NCI-H1930 (cell line): Measurements from ENCODE around the gene KLF11.
"Not testable (repeated sequence)": the region's sequence is repeated elsewhere in the genome, so short reads cannot be mapped to it uniquely, and the experiment has no call there.

Experiments used
- DNase-seq, 2 experiments: peaks; one replicate each; lab custom pipeline; 2025; lab: John Stamatoyannopoulos, UW

Gene KLF11

GRCh38 chr2:10084223-10084865 lies 41.0 kb downstream of the KLF11 start:
- no peak for DNase-seq

DNA sequence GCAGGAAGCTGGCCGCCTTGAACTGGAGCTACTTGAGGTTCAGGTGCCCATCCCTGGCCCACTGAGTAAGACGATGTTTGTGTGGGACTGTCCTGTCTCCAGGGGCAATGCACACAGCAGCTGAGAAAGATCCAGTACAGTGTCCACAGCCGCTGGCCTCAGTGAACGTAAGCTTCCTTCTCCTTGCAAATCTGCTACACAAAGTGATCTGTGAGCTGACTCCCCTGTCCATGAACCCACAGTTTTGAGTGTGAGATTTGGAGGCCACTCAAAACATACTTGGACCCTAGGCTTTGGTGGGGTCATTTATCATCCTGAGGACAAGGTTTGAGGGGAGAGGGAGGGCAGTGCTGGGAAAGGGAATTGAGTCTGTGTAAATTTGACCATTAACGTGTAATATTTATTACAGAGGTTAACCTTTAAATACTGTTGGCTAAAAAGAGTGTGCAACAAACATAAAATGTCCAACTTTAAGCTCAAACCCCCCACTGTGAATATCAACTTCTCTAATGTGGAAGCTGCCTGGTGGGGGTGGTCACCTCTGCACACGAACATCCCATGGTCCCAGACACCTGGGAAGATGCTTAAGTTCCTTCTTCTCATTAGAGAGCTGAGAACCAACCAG lies 41.8 kb downstream of the KLF11 start:
- DNase-seq, result no peak

GRCh38 chr2:10085668-10086059 lies 42.3 kb downstream of the KLF11 start:
- DNase-seq, result no peak

GRCh38 chr2:10086950-10087349 lies 43.6 kb downstream of the KLF11 start:
- no peak for DNase-seq

GRCh38 chr2:10087360-10087759 lies 44.0 kb downstream of the KLF11 start:
- DNase-seq, result no peak

DNA sequence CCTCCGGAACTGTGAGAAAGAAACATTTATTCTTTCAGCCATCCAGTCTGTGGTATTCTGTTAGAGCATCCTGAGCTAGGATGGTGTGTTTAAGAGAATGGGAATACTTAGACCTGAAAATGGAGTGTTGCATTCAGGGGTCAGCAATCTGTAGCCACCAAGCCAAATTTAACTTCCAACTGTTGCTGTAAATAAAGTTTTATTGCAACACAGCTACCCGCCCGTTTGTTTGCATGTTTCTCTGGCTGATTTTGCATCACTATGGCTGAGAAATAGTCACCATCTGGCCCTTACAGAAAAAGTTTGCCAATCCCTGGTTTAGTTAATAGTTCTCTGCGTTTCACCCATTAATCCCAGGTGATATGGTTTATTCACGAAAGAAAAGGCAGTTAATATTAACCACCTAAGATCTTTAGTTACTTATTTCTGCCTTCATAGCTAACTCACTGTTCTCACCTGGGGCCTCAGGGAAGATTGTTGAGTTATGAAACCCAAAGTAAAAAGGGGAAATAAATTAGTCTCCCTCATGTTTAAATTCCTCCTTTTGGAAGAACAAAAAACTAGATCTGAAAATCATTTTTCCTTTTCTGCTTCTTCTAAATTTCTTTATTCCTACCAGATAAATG lies 46.3 kb downstream of the KLF11 start:
- DNase-seq, result no peak

DNA sequence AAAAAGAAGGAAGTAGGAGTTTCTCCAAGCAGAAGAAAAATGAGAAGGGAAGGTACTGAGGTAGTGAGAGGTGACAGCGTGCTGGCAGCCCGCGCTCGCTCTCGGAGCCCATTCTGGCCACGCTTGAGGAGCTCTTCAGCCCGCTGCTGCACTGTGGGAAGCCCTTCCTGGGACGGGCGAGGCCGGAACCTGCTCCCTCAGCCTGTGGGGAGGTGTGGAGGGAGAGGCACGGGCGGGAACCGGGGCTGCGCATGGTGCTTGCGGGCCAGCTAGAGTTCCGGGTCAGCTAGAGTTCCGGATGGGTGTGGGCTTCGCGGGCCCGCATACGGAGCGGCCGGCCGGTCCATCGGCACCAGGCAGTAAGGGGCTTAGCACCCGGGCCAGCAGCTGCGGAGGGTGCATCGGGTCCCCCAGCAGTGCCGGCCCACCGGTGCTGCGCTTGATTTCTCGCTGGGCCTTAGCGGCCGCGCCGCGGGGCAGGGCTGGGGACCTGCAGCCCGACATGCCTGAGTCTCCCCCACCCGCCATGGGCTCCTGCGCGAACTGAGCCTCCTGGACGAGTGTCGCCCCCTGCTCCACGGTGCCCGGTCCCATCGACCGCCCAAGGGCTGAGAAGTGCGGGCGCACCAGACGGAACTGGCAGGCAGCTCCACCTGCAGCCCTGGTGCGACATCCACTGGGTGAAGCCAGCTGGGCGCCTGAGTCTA lies 48.0 kb downstream of the KLF11 start:
- no peak for DNase-seq

DNA sequence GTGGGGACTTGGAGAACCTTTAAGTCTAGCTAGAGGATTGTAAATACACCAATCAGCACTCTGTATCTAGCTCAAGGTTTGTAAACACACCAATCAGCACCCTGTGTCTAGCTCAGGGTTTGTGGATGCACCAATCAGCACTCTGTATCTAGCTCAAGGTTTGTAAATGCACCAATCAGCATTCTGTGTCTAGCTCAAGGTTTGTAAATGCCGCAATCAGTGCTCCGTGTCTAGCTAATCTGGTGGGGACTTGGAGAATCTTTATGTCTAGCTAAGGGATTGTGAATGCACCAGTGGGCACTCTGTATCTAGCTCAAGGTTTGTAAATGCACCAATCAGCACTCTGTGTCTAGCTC lies 48.5 kb downstream of the KLF11 start:
- not testable (repeated sequence) for DNase-seq

DNA sequence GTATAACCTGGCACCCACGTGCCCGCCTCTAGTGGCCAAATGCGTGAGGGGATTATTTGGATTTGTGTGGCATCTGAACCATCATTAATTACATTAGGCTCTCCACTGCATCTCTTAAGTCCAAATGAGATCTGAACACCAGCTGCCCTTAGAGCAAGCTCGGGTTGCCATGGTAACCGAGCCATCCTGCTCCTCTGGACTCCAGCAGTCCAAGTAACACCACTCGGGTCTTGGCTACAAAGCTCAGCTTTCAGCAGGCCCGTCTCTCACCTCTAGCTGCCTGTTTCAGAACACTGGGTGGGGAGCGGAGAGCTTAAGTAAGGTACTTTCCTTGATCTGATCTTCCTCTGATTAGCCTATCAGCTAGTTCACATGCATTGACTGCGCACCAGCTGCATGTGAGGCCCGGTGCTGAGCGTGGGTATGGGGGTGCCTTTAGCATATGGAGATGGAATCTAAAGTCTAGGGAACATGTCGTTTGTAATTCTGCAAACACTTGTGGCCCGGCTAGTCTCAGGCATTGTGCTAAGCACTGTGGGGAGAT lies 51.0 kb downstream of the KLF11 start:
- DNase-seq, result no peak

- no peak for DNase-seq
These were observed 51.8 kb downstream of the KLF11 start for GRCh38 chr2:10095175-10095574.

GRCh38 chr2:10096641-10097040 lies 53.3 kb downstream of the KLF11 start:
- DNase-seq, result no peak

GRCh38 chr2:10097352-10098148 lies 54.2 kb downstream of the KLF11 start:
- peak in 1 of 2 experiments; percentile 64 for DNase-seq

DNA sequence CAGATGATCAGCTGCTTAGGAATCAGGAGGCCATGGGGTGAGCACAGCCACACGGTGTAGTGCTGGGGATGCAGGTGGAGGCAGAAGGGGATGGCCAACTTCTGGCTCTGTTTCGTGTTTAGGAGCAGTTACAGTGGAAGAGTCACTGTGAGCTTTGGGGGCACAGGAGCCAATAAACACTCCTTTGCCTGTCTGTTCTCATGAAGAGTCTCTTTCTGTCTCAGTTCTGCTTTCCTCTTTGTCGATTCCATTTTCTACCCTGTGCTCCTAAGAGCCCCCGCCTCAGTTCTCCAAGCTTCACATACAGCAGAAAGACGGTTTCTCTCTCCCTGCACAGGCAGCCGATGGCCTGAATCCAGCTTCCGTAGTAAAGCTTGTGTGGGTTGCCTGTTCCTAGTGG lies 58.1 kb downstream of the KLF11 start:
- DNase-seq, result no peak

DNA sequence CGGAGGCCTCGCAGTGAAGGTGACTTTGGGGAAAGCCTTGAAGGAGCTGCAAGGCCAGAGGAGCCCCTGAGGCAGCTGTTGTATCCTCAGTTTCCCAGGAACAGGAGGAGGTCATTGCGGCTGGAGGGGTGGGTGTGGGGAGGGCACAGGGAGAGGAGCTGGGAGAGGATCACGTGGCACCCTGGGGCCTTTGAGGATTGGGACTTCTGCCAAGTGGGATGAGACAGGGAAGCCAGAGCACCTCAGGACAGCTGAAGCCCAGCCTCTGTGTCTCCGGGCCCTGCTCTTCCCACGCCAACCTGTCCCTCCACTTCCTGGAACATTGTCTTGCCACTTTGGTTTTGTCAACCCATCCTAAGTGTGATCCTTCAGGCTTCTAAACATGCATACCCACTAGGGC lies 59.8 kb downstream of the KLF11 start:
- no peak for DNase-seq
